PC-9 (cell line): ENCODE results near the gene TMEM50B.

ENCODE experiments used
- CTCF ChIP-seq: fragments of 200-600 bp; sonication (generic); conservative IDR thresholded peaks from 2 replicates; pipeline ENCODE4 v1.6.1; 2017; ENCODE audit warnings: mixed run types, antibody characterized with exemption, mild to moderate bottlenecking, moderate library complexity
- EZH2 ChIP-seq: fragments of 200-600 bp; sonication (generic); IDR thresholded peaks from 2 replicates; pipeline ENCODE4 v1.8.0; 2017; ENCODE audit warnings: antibody characterized with exemption, low read depth

GRCh38 chr21:33406493-33406892 is 73.3 kb downstream of the TMEM50B start:
- TF ChIP-seq CTCF (no peak), EZH2 (no peak)
